SW 1271 (cell line): ENCODE results near the gene CHIC2.
A peak's percentile ranks its signal among the peaks of the same experiment; 100 is the strongest.

ENCODE experiments used
- DNase-seq, 2 experiments: peaks; one replicate each; lab custom pipeline; 2025; lab: John Stamatoyannopoulos, UW

CHIC2 gene

GRCh38 chr4:54093324-54094240 is 29.2 kb upstream of the CHIC2 start:
- no peak for DNase-seq

GRCh38 chr4:54092405-54093323 is 28.3 kb upstream of the CHIC2 start:
- no peak for DNase-seq

GRCh38 chr4:54091637-54092404 is 27.4 kb upstream of the CHIC2 start:
- peak in 1 of 2 experiments; percentile 60 for DNase-seq

GRCh38 chr4:54090804-54091623 is 26.6 kb upstream of the CHIC2 start:
- no peak for DNase-seq

GRCh38 chr4:54090404-54090803 is 26.0 kb upstream of the CHIC2 start:
- DNase-seq = no peak

GRCh38 chr4:54089875-54090274 is 25.5 kb upstream of the CHIC2 start:
- no peak for DNase-seq

- DNase-seq = peak in 1 of 2 experiments; percentile 29
These were observed 20.9 kb upstream of the CHIC2 start for GRCh38 chr4:54085284-54085683.

GRCh38 chr4:54082168-54082567 is 17.8 kb upstream of the CHIC2 start:
- peak; percentile 76 to 92 for DNase-seq

- peak in 1 of 2 experiments; percentile 14 for DNase-seq
These were observed 13.4 kb upstream of the CHIC2 start for GRCh38 chr4:54077812-54078211.

GRCh38 chr4:54076673-54077072 is 12.3 kb upstream of the CHIC2 start:
- DNase-seq = peak in 1 of 2 experiments; percentile 39

GRCh38 chr4:54074381-54074780 is 10.0 kb upstream of the CHIC2 start:
- no peak for DNase-seq

- no peak for DNase-seq
These were observed 9.0 kb upstream of the CHIC2 start for GRCh38 chr4:54073271-54073880.

- peak; percentile 61 to 80 for DNase-seq
These were observed 2.8 kb upstream of the CHIC2 start for GRCh38 chr4:54067166-54067565.

GRCh38 chr4:54066718-54067129 is 2.3 kb upstream of the CHIC2 start:
- no peak for DNase-seq

- DNase-seq = no peak
These were observed 1.6 kb upstream of the CHIC2 start for GRCh38 chr4:54066088-54066415.

- DNase-seq = no peak
These were observed 1.1 kb upstream of the CHIC2 start for GRCh38 chr4:54065282-54066087.

- peak in 1 of 2 experiments; percentile 9 for DNase-seq
These were observed 578 bp downstream of the CHIC2 start for GRCh38 chr4:54063737-54064316.

- DNase-seq = peak in 1 of 2 experiments; percentile 35
These were observed 1.2 kb downstream of the CHIC2 start for GRCh38 chr4:54063229-54063628.

GRCh38 chr4:54062392-54062791 is 2.0 kb downstream of the CHIC2 start:
- DNase-seq = no peak
